ENCODE measurements around the gene NEIL3.

DNA sequence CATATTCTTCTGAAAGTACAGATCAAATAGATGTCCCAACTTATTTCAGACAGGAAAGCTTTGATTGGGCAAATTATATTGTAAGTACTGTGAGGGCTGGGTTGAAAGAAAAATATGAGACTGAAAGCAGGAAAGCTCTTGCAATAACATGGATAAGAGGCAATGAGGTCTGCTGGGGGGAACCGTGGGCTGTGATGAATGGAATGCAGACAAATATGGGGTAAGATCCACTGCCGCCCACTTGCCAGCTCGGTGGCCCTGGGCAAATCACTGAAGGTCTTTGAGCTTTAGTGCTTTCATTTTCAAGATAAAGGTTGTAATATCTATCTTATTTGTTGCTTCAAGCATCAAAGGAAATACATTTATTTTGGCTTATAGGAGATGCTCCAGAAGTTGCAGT is 81.6 kb downstream of the NEIL3 start:
- no peak for TF ChIP-seq POLR2A (IDR thresholded peaks at IDR 0.05)
- TF ChIP-seq, protein P1, sequence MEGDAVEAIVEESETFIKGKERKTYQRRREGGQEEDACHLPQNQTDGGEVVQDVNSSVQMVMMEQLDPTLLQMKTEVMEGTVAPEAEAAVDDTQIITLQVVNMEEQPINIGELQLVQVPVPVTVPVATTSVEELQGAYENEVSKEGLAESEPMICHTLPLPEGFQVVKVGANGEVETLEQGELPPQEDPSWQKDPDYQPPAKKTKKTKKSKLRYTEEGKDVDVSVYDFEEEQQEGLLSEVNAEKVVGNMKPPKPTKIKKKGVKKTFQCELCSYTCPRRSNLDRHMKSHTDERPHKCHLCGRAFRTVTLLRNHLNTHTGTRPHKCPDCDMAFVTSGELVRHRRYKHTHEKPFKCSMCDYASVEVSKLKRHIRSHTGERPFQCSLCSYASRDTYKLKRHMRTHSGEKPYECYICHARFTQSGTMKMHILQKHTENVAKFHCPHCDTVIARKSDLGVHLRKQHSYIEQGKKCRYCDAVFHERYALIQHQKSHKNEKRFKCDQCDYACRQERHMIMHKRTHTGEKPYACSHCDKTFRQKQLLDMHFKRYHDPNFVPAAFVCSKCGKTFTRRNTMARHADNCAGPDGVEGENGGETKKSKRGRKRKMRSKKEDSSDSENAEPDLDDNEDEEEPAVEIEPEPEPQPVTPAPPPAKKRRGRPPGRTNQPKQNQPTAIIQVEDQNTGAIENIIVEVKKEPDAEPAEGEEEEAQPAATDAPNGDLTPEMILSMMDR (IDR thresholded peaks at IDR 0.05) = no peak

Measured in testis (tissue), 2 donors.